Measurements from ENCODE around the gene SLC1A6.
"Not testable (repeated sequence)": the region's sequence is repeated elsewhere in the genome, so short reads cannot be mapped to it uniquely, and the experiment has no call there.

The SLC1A6 gene

GRCh38 chr19:14949876-14950275, 29.8 kb downstream of the SLC1A6 start:
- ChIA-PET CTCF (no interaction called here), POLR2A (no interaction called here)
- no peak for TF ChIP-seq CTCF (IDR thresholded peaks at IDR 0.05; ENCODE audit: control extremely low read depth, extremely low read depth, low read depth, missing control alignments)
- DNase-seq (ENCODE audit: extremely low spot score) = no peak

GRCh38 chr19:14949413-14949812, 30.3 kb downstream of the SLC1A6 start:
- POLR2A ChIA-PET; CTCF ChIA-PET; DNase-seq (ENCODE audit: extremely low spot score): not testable (repeated sequence)

GRCh38 chr19:14944456-14944855, 35.2 kb downstream of the SLC1A6 start:
- ChIA-PET CTCF (interaction anchor here (1.0 kb wide), 1 partner anchor 12 kb away, joined by 3 read pairs; no protein-coding TSS in a partner anchor), POLR2A (no interaction called here)
- no peak for TF ChIP-seq CTCF (IDR thresholded peaks at IDR 0.05; ENCODE audit: control extremely low read depth, extremely low read depth, low read depth, missing control alignments)
- DNase-seq (ENCODE audit: extremely low spot score) = no peak

GRCh38 chr19:14943601-14944000, 36.1 kb downstream of the SLC1A6 start:
- TF ChIP-seq CTCF (IDR thresholded peaks at IDR 0.05; ENCODE audit: control extremely low read depth, extremely low read depth, low read depth, missing control alignments) = no peak
- CTCF ChIA-PET = interaction anchor here (1.0 kb wide), 1 partner anchor 11 kb away, joined by 3 read pairs; no protein-coding TSS in a partner anchor
- POLR2A ChIA-PET = no interaction called here
- DNase-seq (ENCODE audit: extremely low spot score) = peak; percentile 34

GRCh38 chr19:14941189-14941588, 38.5 kb downstream of the SLC1A6 start, which contains the start of gene OR7C2:
TSS of gene OR7C2 (plus strand) at chr19:14941489. CDS start at chr19:14941489, 0 bp downstream.
- POLR2A ChIA-PET = no interaction called here
- DNase-seq (ENCODE audit: extremely low spot score) = no peak
- no peak for TF ChIP-seq CTCF (IDR thresholded peaks at IDR 0.05; ENCODE audit: control extremely low read depth, extremely low read depth, low read depth, missing control alignments)
- CTCF ChIA-PET = no interaction called here

GRCh38 chr19:14940266-14940665, 39.4 kb downstream of the SLC1A6 start:
- TF ChIP-seq CTCF (IDR thresholded peaks at IDR 0.05; ENCODE audit: control extremely low read depth, extremely low read depth, low read depth, missing control alignments) = no peak
- POLR2A ChIA-PET = no interaction called here
- CTCF ChIA-PET = no interaction called here
- DNase-seq (ENCODE audit: extremely low spot score) = no peak

- DNase-seq (ENCODE audit: extremely low spot score) = no peak
- POLR2A ChIA-PET = no interaction called here
Observed at GRCh38 chr19:14933506-14933905, 46.2 kb downstream of the SLC1A6 start.

More at GRCh38 chr19:14933506-14933905, 46.2 kb downstream of the SLC1A6 start:
- no peak for TF ChIP-seq CTCF (IDR thresholded peaks at IDR 0.05; ENCODE audit: control extremely low read depth, extremely low read depth, low read depth, missing control alignments)
- CTCF ChIA-PET = interaction anchor here (1.2 kb wide), 1 partner anchor 11 kb away, joined by 3 read pairs; no protein-coding TSS in a partner anchor
